Measurements from ENCODE around the gene PPARD.
"Not testable (repeated sequence)": the region's sequence is repeated elsewhere in the genome, so short reads cannot be mapped to it uniquely, and the experiment has no call there.

Gene PPARD

GRCh38 chr6:35436071-35436857 is 93.9 kb downstream of the PPARD start:
- no peaks in the 10 kb centered on the region for H3K9me3 ChIP-seq
- H3K4me3 ChIP-seq: no peak overlapping the region
- intact Hi-C loops (cut with DNase I; ENCODE audit: low total_unique reads): no loop called here
- no peak for TF ChIP-seq CTCF (IDR thresholded peaks at IDR 0.05)
- no peak overlapping the region for H3K27ac ChIP-seq
- H3K4me1 ChIP-seq: no peaks in the 10 kb centered on the region
- no peaks in the 10 kb centered on the region for H3K36me3 ChIP-seq
- DNase-seq: no peak
- H3K27me3 ChIP-seq: no peaks in the 10 kb centered on the region

- DNase-seq; H3K4me3 ChIP-seq; intact Hi-C loops (cut with DNase I; ENCODE audit: low total_unique reads); H3K36me3 ChIP-seq; H3K27ac ChIP-seq; H3K27me3 ChIP-seq; H3K9me3 ChIP-seq; H3K4me1 ChIP-seq: not testable (repeated sequence)
Measured at GRCh38 chr6:35438378-35439065, 96.2 kb downstream of the PPARD start.

- Histone ChIP-seq H3K4me1 (no peaks in the 10 kb centered on the region), H3K27me3 (no peaks in the 10 kb centered on the region), H3K4me3 (no peak overlapping the region), H3K36me3 (no peaks in the 10 kb centered on the region), H3K27ac (no peak overlapping the region), H3K9me3 (no peaks in the 10 kb centered on the region)
- intact Hi-C loops (cut with DNase I; ENCODE audit: low total_unique reads): no loop called here
- DNase-seq: no peak
- no peak for TF ChIP-seq CTCF (IDR thresholded peaks at IDR 0.05)
Measured at GRCh38 chr6:35439308-35439707, 97.0 kb downstream of the PPARD start.

DNA sequence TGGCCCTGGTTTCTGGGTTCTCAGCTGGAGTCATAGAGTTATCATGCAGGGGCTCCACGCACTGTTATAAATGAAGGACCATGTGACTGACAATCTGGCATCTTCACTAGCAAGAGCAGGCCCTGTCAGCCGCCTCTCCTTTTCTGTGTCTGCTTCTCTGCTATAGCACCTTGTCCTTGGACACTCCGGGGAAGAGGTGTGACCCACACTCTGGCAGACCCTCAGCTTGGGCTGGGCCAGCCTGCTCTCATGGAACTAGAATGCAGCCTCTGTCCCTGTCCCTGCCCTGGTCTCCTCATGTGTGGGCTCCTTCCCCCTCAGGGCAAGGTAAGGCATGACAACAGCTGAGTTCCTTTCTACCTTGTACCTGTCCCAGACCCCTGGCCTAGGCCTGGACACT is 98.8 kb downstream of the PPARD start:
- intact Hi-C loops (cut with DNase I; ENCODE audit: low total_unique reads): loop anchor here (5.0 kb wide), 1 partner anchor 84 kb away; no protein-coding TSS in a partner anchor
- H3K4me1 ChIP-seq: no peaks in the 10 kb centered on the region
- H3K9me3 ChIP-seq: no peaks in the 10 kb centered on the region
- no peak overlapping the region for H3K27ac ChIP-seq
- DNase-seq: no peak
- TF ChIP-seq CTCF (IDR thresholded peaks at IDR 0.05): no peak
- H3K36me3 ChIP-seq: no peaks in the 10 kb centered on the region
- no peak overlapping the region for H3K4me3 ChIP-seq
- H3K27me3 ChIP-seq: no peaks in the 10 kb centered on the region

- Histone ChIP-seq H3K4me1 (no peaks in the 10 kb centered on the region), H3K4me3 (no peak overlapping the region), H3K9me3 (no peaks in the 10 kb centered on the region), H3K36me3 (no peaks in the 10 kb centered on the region), H3K27me3 (no peaks in the 10 kb centered on the region), H3K27ac (no peak overlapping the region)
- no peak for TF ChIP-seq CTCF (IDR thresholded peaks at IDR 0.05)
- no peak for DNase-seq
- intact Hi-C loops (cut with DNase I; ENCODE audit: low total_unique reads): loop anchor here (5.0 kb wide), 1 partner anchor 84 kb away; no protein-coding TSS in a partner anchor
Measured at GRCh38 chr6:35441642-35442041, 99.3 kb downstream of the PPARD start.

DNA sequence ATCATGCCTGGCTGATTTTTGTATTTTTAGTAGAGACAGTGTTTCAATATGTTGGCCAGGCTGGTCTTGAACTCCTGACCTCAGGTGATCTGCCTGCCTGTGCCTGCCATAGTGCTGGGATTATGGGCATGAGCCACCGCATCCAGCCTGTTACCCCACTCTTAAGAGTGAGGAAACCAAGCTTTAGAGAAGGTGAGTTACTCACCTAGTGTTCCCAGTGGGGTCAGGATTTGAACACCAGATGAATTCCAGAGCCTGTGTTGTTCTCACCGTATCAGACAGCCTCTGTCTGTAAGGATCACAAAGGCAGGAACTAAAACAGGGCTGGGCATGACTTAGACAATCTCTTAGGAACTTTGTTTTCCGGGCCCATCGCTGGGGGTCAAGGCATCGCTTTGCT is 100.3 kb downstream of the PPARD start:
- intact Hi-C loops (cut with DNase I; ENCODE audit: low total_unique reads): loop anchor here (5.0 kb wide), 1 partner anchor 85 kb away; no protein-coding TSS in a partner anchor
- Histone ChIP-seq H3K4me1 (no peaks in the 10 kb centered on the region), H3K4me3 (no peak overlapping the region), H3K27me3 (no peaks in the 10 kb centered on the region), H3K27ac (no peak overlapping the region), H3K9me3 (no peaks in the 10 kb centered on the region), H3K36me3 (no peaks in the 10 kb centered on the region)
- no peak for DNase-seq
- TF ChIP-seq CTCF (IDR thresholded peaks at IDR 0.05): no peak

All from tibial artery (tissue), 4 donors.